SU-DHL-6 (cell line): ENCODE data around the gene TTC9B.

Experiments used
- H2AFZ ChIP-seq: fragments of 200-600 bp; sonication (generic); 2 replicates; pipeline ENCODE4 v1.6.1; 2014; ENCODE audit warnings: low read depth, mild to moderate bottlenecking, moderate library complexity, mixed read lengths, antibody characterized with exemption, low read length; ENCODE audit not compliant: severe bottlenecking
- H3F3A ChIP-seq: fragments of 200-600 bp; shearing (Covaris generic); 2 replicates; pipeline ENCODE4 v1.6.0; 2016; ENCODE audit warnings: antibody characterized with exemption, mild to moderate bottlenecking; ENCODE audit not compliant: insufficient read depth
- H3K27ac ChIP-seq: fragments of 200-600 bp; sonication (generic); 2 replicates; pipeline ENCODE4 v1.5.1; 2016; ENCODE audit warnings: low read depth, mild to moderate bottlenecking, low read length, moderate library complexity, mixed read lengths
- H3K27me3 ChIP-seq: fragments of 200-600 bp; sonication (generic), shearing (Covaris generic); 2 replicates; pipeline ENCODE4 v1.6.0; 2014; ENCODE audit warnings: mild to moderate bottlenecking, low read length
- H3K36me3 ChIP-seq: fragments of 200-600 bp; sonication (generic); 2 replicates; pipeline ENCODE4 v1.6.1; 2014; ENCODE audit warnings: mild to moderate bottlenecking, low read length, mixed read lengths
- H3K4me2 ChIP-seq: fragments of 300-600, 200-600 bp; shearing (Covaris generic), sonication (generic); 2 replicates; pipeline ENCODE4 v1.6.0; 2014; ENCODE audit warnings: low read length, low read depth, mild to moderate bottlenecking; ENCODE audit not compliant: poor library complexity, severe bottlenecking
- H3K4me3 ChIP-seq: fragments of 200-600 bp; sonication (generic); 2 replicates; pipeline ENCODE4 v1.5.1; 2014; ENCODE audit warnings: antibody characterized with exemption, low read length, mild to moderate bottlenecking, mixed read lengths; ENCODE audit not compliant: insufficient read depth, poor library complexity, severe bottlenecking
- H3K79me2 ChIP-seq: fragments of 200-600 bp; sonication (generic); 2 replicates; pipeline ENCODE4 v1.6.1; 2014; ENCODE audit warnings: mild to moderate bottlenecking, low read length, moderate library complexity; ENCODE audit not compliant: insufficient read depth
- H3K9ac ChIP-seq: fragments of 200-600 bp; sonication (generic); 2 replicates; pipeline ENCODE4 v1.7.0; 2014; ENCODE audit warnings: mild to moderate bottlenecking, low read length
- H3K9me2 ChIP-seq: fragments of 200-600 bp; sonication (generic); replicated peaks from 2 replicates; pipeline ENCODE4 v1.6.1; 2014; ENCODE audit warnings: low read length; ENCODE audit not compliant: insufficient read depth
- H3K9me3 ChIP-seq: fragments of 200-600 bp; sonication (generic); 2 replicates; pipeline ENCODE4 v1.6.1; 2014; ENCODE audit warnings: low read length, mixed read lengths; ENCODE audit not compliant: insufficient read depth
- H4K20me1 ChIP-seq: fragments of 200-600 bp; sonication (generic); 2 replicates; pipeline ENCODE4 v1.6.1; 2014; ENCODE audit warnings: low read depth, mild to moderate bottlenecking, antibody characterized with exemption, low read length, moderate library complexity, mixed read lengths
- EZH2phosphoT487 ChIP-seq: fragments of 200-600 bp; sonication (generic), shearing (Covaris generic); conservative IDR thresholded peaks from 2 replicates; pipeline ENCODE4 v1.6.1; 2018; ENCODE audit warnings: mild to moderate bottlenecking, antibody characterized with exemption, low read length, moderate library complexity, mixed read lengths
- TF ChIP-seq, protein P1 (sequence below): fragments of 200-600 bp; sonication (generic); IDR thresholded peaks from one replicate; pipeline ENCODE4 v1.5.1; 2017; ENCODE audit warnings: antibody characterized with exemption, mild to moderate bottlenecking, low read length, moderate library complexity; ENCODE audit not compliant: insufficient read depth, poor library complexity, severe bottlenecking

TTC9B gene

DNA sequence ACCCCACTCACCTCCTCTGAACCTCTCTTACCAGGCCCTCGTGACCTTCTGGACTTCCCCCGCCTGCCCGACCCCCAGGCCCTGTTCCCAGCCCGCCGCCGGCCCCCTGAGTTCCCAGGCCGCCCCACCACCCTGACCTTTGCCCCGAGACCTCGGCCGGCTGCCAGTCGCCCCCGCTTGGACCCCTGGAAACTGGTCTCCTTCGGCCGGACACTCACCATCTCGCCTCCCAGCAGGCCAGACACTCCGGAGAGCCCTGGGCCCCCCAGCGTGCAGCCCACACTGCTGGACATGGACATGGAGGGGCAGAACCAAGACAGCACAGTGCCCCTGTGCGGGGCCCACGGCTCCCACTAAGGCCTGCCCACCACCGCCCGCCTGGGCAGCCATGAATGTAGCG lies 3.2 kb downstream of the TTC9B start:
- H3K4me3 ChIP-seq, result no peak overlapping the region
- H3K9ac ChIP-seq, result no peak overlapping the region
- H3K79me2 ChIP-seq, result no peaks in the 10 kb centered on the region
- H3K9me3 ChIP-seq, result no peaks in the 10 kb centered on the region
- no peaks in the 10 kb centered on the region for H3K36me3 ChIP-seq
- H3K27ac ChIP-seq, result no peak overlapping the region
- no peak overlapping the region for H3K4me2 ChIP-seq
- H2AFZ ChIP-seq, result no peak overlapping the region
- no peaks in the 10 kb centered on the region for H3F3A ChIP-seq
- TF ChIP-seq EZH2phosphoT487, result no peak
- TF ChIP-seq, protein P1, sequence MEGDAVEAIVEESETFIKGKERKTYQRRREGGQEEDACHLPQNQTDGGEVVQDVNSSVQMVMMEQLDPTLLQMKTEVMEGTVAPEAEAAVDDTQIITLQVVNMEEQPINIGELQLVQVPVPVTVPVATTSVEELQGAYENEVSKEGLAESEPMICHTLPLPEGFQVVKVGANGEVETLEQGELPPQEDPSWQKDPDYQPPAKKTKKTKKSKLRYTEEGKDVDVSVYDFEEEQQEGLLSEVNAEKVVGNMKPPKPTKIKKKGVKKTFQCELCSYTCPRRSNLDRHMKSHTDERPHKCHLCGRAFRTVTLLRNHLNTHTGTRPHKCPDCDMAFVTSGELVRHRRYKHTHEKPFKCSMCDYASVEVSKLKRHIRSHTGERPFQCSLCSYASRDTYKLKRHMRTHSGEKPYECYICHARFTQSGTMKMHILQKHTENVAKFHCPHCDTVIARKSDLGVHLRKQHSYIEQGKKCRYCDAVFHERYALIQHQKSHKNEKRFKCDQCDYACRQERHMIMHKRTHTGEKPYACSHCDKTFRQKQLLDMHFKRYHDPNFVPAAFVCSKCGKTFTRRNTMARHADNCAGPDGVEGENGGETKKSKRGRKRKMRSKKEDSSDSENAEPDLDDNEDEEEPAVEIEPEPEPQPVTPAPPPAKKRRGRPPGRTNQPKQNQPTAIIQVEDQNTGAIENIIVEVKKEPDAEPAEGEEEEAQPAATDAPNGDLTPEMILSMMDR, result no peak
- H3K27me3 ChIP-seq, result no peaks in the 10 kb centered on the region
- H3K9me2 ChIP-seq, result no peaks in the 10 kb centered on the region
- no peaks in the 10 kb centered on the region for H4K20me1 ChIP-seq

DNA sequence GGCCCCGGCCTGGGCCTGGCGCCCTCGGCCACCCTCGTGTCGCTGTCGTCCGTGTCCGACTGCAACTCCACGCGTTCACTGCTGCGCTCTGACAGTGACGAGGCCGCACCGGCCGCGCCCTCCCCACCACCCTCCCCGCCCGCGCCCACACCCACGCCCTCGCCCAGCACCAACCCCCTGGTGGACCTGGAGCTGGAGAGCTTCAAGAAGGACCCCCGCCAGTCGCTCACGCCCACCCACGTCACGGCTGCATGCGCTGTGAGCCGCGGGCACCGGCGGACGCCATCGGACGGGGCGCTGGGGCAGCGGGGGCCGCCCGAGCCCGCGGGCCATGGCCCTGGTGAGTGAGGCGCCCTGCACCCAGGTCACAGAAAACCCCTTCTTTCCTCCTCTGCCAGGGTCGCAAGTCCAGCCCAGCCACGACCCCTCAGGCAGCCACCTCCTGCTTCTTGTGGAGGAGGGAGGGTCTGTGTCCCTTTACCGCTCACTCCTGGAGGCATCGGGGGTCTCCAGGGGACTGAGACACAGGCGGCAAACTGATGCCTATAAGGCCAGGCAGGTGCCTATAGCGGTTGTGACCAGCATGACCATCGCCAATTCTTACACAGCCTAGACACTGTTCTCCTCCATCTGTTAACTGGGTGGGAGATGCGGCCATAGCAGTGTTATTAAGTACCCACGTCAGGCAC lies 4.2 kb downstream of the TTC9B start:
- H3F3A ChIP-seq, result no peaks in the 10 kb centered on the region
- no peak overlapping the region for H3K27ac ChIP-seq
- H3K9ac ChIP-seq, result no peak overlapping the region
- no peaks in the 10 kb centered on the region for H3K9me2 ChIP-seq
- no peaks in the 10 kb centered on the region for H3K27me3 ChIP-seq
- TF ChIP-seq, protein P1, result no peak
- no peak for TF ChIP-seq EZH2phosphoT487
- H3K9me3 ChIP-seq, result no peaks in the 10 kb centered on the region
- H3K4me3 ChIP-seq, result no peak overlapping the region
- H3K36me3 ChIP-seq, result no peaks in the 10 kb centered on the region
- H2AFZ ChIP-seq, result no peak overlapping the region
- no peak overlapping the region for H3K4me2 ChIP-seq
- no peaks in the 10 kb centered on the region for H4K20me1 ChIP-seq
- no peaks in the 10 kb centered on the region for H3K79me2 ChIP-seq

DNA sequence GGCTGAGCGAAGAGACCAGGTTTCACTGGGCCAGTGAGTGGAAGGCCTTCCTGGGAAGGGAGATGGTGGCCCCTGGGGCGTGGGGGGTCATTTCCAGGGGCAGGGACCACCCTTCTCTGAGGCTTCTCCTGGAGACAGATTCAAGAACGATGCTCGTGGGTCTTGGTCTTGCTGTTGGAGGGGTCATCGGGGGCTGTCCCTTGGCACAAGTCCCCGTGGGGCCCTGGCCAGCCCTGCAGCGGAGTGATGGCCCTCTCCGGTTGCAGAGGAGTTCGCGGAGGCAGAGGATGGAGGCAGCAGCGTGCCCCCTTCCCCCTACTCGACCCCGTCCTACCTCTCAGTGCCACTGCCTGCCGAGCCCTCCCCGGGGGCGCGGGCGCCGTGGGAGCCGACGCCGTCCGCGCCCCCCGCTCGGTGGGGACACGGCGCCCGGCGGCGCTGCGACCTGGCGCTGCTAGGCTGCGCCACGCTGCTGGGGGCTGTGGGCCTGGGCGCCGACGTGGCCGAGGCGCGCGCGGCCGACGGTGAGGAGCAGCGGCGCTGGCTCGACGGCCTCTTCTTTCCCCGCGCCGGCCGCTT lies 4.8 kb downstream of the TTC9B start:
- H3K4me3 ChIP-seq, result no peak overlapping the region
- no peaks in the 10 kb centered on the region for H3K36me3 ChIP-seq
- no peaks in the 10 kb centered on the region for H3K9me3 ChIP-seq
- no peaks in the 10 kb centered on the region for H3F3A ChIP-seq
- no peak for TF ChIP-seq EZH2phosphoT487
- TF ChIP-seq, protein P1, result no peak
- no peak overlapping the region for H3K4me2 ChIP-seq
- no peaks in the 10 kb centered on the region for H3K79me2 ChIP-seq
- H4K20me1 ChIP-seq, result no peaks in the 10 kb centered on the region
- no peaks in the 10 kb centered on the region for H3K9me2 ChIP-seq
- no peak overlapping the region for H2AFZ ChIP-seq
- no peaks in the 10 kb centered on the region for H3K27me3 ChIP-seq
- no peak overlapping the region for H3K9ac ChIP-seq
- H3K27ac ChIP-seq, result no peak overlapping the region
